GM19043 (cell line): ENCODE data around the gene DCC.

Experiments used
- ATAC-seq: cut with Tn5 transposase; IDR thresholded peaks from one replicate; pipeline ENCODE4 v1.9.1; 2021; ENCODE audit warnings: low read depth; ENCODE audit not compliant: unreplicated experiment

The DCC gene

GRCh38 chr18:53266850-53267249 is 926.9 kb downstream of the DCC start:
- no peak for ATAC-seq

GRCh38 chr18:53268455-53268854 is 928.5 kb downstream of the DCC start:
- no peak for ATAC-seq

GRCh38 chr18:53281406-53281805 is 941.4 kb downstream of the DCC start:
- ATAC-seq, result no peak

DNA sequence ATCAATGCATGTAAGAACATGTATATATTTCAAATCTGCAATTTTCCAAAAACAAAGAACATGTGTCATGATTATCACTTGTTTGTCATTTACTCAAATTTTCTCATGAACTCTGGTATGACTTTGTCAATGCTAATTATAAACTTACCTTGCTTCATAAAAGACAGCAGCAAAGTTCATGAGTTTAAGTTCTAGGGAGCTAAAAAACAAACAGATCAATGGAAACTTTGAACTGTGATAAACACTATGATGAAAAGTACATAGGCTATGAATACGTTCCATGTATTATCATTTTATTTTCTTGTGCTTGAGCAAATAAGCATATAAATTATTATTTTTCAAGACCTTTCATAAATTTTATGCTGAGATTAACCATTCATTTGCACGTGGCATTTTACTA is 943.7 kb downstream of the DCC start:
- ATAC-seq, result no peak

DNA sequence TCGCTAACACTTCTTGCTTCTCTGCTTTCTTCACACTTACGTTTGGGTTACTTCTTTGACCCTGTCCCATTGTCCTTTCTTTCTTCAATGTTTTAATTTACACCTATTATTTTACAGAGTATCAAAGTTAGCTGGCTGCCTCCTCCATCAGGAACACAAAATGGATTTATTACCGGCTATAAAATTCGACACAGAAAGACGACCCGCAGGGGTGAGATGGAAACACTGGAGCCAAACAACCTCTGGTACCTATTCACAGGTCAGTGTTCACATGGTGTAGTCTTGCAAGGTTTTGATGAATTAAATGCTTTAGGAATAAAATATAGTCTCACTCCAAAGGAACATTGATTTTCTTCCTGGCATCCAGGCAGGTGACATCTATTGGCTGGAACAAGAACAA is 965.5 kb downstream of the DCC start:
- no peak for ATAC-seq

DNA sequence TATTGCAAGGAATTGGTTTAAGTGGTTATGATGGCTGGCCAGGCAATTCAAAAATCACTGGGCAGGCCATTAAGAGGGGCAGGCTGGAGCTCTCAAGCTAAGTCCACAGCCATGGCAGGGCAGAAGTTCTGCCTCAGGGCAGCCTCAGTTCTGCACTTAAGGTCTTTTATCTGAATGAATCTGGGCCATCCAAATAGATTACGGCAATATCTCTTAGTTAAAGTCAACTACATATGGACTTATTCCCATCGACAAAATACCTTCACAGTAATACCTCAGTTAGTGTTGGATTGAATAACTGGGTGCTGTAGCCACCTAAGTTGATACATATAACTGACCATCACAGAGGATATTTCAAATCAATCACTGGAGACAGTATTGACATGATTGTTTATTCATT is 979.6 kb downstream of the DCC start:
- ATAC-seq, result no peak

DNA sequence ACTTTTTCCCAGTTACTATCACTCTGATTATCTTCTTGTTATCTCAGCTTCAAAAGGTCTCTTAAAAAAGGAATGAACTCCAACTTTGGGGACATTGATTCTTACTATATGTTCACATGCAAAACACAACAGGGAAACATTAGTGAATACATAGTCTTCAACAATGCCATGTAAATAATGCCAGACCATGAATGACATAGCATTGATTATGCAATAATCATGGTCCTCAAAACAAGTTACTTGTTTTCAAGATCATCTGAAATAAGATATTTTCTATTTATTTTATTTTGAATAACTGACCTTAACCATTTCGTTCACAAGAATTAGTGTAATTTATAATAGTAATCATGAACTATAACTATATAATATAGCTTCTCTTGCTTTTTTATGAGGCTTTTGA is 982.2 kb downstream of the DCC start:
- no peak for ATAC-seq

DNA sequence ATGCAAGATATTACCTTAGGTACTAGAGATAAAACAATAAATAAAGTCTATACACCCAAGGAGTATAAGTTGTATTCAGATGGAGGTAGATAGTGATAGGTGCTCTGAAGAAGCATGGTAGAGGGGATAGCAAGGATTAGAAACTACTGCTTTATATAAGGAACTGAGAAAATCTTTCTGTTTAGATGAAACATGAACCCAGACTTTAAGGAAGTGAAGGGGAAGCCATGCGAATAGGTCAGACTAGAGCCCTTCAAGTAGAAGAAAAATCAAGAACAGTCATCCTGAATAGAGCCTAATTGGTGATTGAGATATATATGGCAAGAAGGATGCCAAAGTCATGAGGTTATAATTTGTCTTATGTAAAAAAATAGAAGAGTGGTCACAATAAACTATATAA is 984.4 kb downstream of the DCC start:
- ATAC-seq, result no peak

DNA sequence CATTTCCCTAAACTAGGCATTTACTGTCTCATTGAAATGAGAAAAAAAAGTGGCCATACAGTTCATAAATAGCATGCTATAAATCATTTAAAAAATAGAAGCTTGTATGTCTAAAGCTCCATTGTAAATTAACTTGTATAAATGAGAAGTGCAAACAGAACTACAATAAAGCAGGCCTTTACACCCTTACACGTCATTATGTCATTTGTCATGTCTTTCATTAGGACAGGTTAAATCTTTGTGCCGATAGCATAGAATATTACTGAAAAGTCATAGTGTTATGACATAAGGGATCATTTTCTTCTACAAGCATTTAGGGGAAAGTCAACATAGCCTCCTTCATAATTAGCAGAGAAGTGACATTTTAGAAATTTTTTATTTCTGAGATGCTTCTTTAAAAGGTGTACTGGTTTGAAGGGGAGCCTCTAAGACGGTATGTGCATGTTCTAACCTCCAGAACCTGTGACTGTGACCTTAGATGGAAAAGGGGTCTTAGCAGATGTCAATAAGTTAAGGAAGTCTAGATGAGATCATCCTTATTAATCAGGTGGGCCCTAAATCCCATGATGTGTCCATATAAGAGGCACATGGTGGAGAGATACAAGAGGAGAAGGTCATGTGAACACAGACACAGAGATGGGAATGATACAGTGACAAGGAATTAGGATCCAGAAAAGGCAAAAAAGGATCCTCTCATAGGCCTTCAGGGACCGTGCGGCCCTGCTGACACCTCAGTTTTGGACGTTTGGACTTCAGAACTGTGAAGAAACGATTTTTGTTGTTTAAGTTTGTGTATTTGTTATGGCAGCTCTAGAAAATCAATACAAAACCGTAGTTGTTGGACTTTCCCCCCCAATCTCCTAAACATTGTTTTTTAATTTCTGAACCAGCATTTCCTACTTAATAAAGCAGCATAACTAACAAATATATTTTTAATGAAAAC is 1020.8 kb downstream of the DCC start:
- no peak for ATAC-seq

- ATAC-seq, result no peak
Measured at GRCh38 chr18:53375621-53376020, 1035.6 kb downstream of the DCC start.

GRCh38 chr18:53380063-53380639 is 1040.2 kb downstream of the DCC start:
- ATAC-seq, result no peak

GRCh38 chr18:53382870-53383269 is 1042.9 kb downstream of the DCC start:
- no peak for ATAC-seq

DNA sequence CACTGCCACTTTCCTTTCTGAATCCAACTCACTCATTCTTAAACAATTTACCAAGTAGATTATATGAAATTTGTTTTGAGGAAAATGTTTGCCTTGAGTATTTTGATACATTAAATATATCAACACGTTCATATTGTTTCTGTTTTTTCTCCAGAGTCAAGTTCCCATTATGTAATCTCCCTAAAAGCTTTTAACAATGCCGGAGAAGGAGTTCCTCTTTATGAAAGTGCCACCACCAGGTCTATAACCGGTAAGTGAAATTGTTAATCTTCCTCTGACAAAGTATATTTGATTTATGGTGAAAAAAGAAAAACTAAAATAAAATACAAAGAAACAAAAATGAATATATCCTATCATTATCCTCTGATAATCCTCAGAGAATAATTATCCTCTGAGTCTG is 1045.9 kb downstream of the DCC start:
- no peak for ATAC-seq

DNA sequence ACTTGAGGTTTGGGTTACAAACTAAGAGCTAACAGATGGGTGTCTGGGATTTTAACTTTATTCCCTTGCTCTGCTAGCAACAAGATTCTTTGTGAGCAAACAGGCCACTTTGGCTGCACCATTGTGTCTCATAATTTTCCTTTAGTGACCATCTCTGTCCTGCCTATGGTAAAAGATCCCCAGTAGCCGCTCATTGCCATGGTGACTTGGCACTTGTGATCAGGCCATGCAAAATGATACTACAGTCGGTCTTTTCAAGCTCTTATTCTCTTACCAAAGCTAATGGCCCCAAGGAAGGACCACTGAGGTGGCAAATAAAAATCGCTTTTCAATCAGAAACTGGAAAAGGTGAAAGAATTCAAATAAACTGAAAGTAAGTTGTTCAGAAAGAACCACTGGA is 1047.6 kb downstream of the DCC start:
- ATAC-seq, result no peak

DNA sequence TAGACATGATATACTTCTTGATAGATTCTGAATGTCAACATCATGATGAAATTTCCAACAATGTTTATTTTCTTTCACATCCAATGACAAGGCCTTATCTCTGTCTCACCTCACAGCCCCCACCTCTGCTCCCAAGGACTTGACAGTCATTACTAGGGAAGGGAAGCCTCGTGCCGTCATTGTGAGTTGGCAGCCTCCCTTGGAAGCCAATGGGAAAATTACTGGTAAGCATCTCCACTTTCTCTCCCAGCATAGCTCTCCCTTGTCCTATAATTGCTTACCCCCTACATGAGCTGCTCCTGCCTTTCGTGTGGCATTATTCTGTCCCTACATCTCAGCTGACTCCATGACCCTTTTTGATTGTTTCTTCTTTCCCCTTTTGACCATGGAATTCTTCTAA is 1062.7 kb downstream of the DCC start:
- ATAC-seq, result no peak

- ATAC-seq, result no peak
Measured at GRCh38 chr18:53408271-53408670, 1068.3 kb downstream of the DCC start.

GRCh38 chr18:53411511-53411910 is 1071.5 kb downstream of the DCC start:
- no peak for ATAC-seq

- no peak for ATAC-seq
Measured at GRCh38 chr18:53417003-53417402, 1077.0 kb downstream of the DCC start.

- no peak for ATAC-seq
Measured at GRCh38 chr18:53421869-53422268, 1081.9 kb downstream of the DCC start.

GRCh38 chr18:53422896-53423295 is 1082.9 kb downstream of the DCC start:
- no peak for ATAC-seq

- ATAC-seq, result no peak
Measured at GRCh38 chr18:53426666-53427184, 1086.7 kb downstream of the DCC start.
